GM23338 (cell line): ENCODE results near the gene SELENOV. TPM values are rescaled to one million over a fixed set of nuclear protein-coding genes. Genes with fewer than 3 reads are reported as not detected.

ENCODE experiments used
- ATAC-seq: fragments of 200-7000 bp; cut with Tn5 transposase; 3 replicates; pipeline ENCODE4 v1.9.1; 2020
- DNase-seq: peaks from one replicate; pipeline ENCODE4 v3.0.0-alpha.2; 2015; ENCODE audit warnings: low spot score
- H2AFZ ChIP-seq: fragments of 200-600 bp; sonication (generic); 2 replicates; pipeline ENCODE4 v1.8.0; 2016; ENCODE audit warnings: antibody characterized with exemption, mild to moderate bottlenecking, moderate library complexity
- H3F3A ChIP-seq: fragments of 200-600 bp; sonication (generic); replicated peaks from 2 replicates; pipeline ENCODE4 v1.8.0; 2017; ENCODE audit warnings: antibody characterized with exemption, mixed run types, low read depth
- H3K27ac ChIP-seq: fragments of 200-600 bp; sonication (generic); 2 replicates; pipeline ENCODE4 v1.6.1; 2016; ENCODE audit warnings: low read depth
- H3K27me3 ChIP-seq: fragments of 200-600 bp; sonication (generic); 2 replicates; pipeline ENCODE4 v1.8.0; 2016; ENCODE audit warnings: mild to moderate bottlenecking, mixed run types, moderate library complexity; ENCODE audit not compliant: insufficient read depth
- H3K36me3 ChIP-seq: fragments of 200-600 bp; sonication (generic); 2 replicates; pipeline ENCODE4 v1.8.0; 2016; ENCODE audit warnings: mild to moderate bottlenecking; ENCODE audit not compliant: insufficient read depth
- H3K4me1 ChIP-seq: fragments of 200-600 bp; sonication (generic); 2 replicates; pipeline ENCODE4 v1.8.0; 2016; ENCODE audit warnings: mild to moderate bottlenecking, moderate library complexity; ENCODE audit not compliant: insufficient read depth
- H3K4me2 ChIP-seq: fragments of 200-600 bp; sonication (generic); 2 replicates; pipeline ENCODE4 v1.7.1; 2017; ENCODE audit warnings: mixed run types
- H3K4me3 ChIP-seq: fragments of 200-600 bp; sonication (generic); 2 replicates; pipeline ENCODE4 v1.6.1; 2016; ENCODE audit warnings: mixed run types
- H3K79me2 ChIP-seq: fragments of 200-600 bp; sonication (generic); replicated peaks from 2 replicates; pipeline ENCODE4 v1.8.0; 2017; ENCODE audit warnings: mild to moderate bottlenecking; ENCODE audit not compliant: insufficient read depth
- H3K9me2 ChIP-seq: fragments of 200-600 bp; sonication (generic); 2 replicates; pipeline ENCODE4 v1.8.0; 2017; ENCODE audit not compliant: insufficient read depth
- H4K20me1 ChIP-seq: fragments of 200-600 bp; sonication (generic); replicated peaks from 2 replicates; pipeline ENCODE4 v1.8.0; 2017; ENCODE audit warnings: mild to moderate bottlenecking; ENCODE audit not compliant: insufficient read depth
- H3K27ac Mint-ChIP-seq: 2 replicates; pipeline ENCODE4 v1.8.0; 2020; ENCODE audit warnings: inconsistent platforms, mild to moderate bottlenecking, moderate library complexity, mixed read lengths
- H3K27me3 Mint-ChIP-seq: 3 replicates; pipeline ENCODE4 v1.8.0; 2022; ENCODE audit warnings: low read depth, mild to moderate bottlenecking, moderate library complexity, mixed read lengths, inconsistent platforms; ENCODE audit not compliant: insufficient read depth, poor library complexity
- H3K36me3 Mint-ChIP-seq: 3 replicates; pipeline ENCODE4 v1.8.0; 2021; ENCODE audit warnings: low read depth, mild to moderate bottlenecking, inconsistent platforms, moderate library complexity, mixed read lengths
- H3K4me1 Mint-ChIP-seq: 3 replicates; pipeline ENCODE4 v1.8.0; 2020; ENCODE audit warnings: mild to moderate bottlenecking, inconsistent platforms, mixed read lengths
- H3K4me3 Mint-ChIP-seq: 3 replicates; pipeline ENCODE4 v1.8.0; 2021; ENCODE audit warnings: moderate library complexity, mild to moderate bottlenecking, inconsistent platforms, mixed read lengths
- H3K9me3 Mint-ChIP-seq: 3 replicates; pipeline ENCODE4 v1.8.0; 2020; ENCODE audit warnings: moderate library complexity, mild to moderate bottlenecking, inconsistent platforms, mixed read lengths
- CREB1 ChIP-seq: fragments of 250-450 bp; sonication (Bioruptor Pico); IDR thresholded peaks from 2 replicates; pipeline ENCODE4 v1.5.0; 2020; ENCODE audit warnings: low read depth, mild to moderate bottlenecking, moderate library complexity
- EZH2 ChIP-seq: fragments of 200-600 bp; sonication (generic); IDR thresholded peaks from one replicate; pipeline ENCODE4 v1.8.0; 2017; ENCODE audit warnings: antibody characterized with exemption, mild to moderate bottlenecking, low read depth; ENCODE audit not compliant: unreplicated experiment
- EZH2phosphoT487 ChIP-seq: fragments of 200-600 bp; sonication (generic); IDR thresholded peaks from one replicate; pipeline ENCODE4 v1.8.1; 2018; ENCODE audit warnings: antibody characterized with exemption; ENCODE audit not compliant: unreplicated experiment
- JUNB ChIP-seq: IDR thresholded peaks from one replicate; pipeline ENCODE4 v1.6.1; 2016; ENCODE audit warnings: antibody characterized with exemption; ENCODE audit not compliant: unreplicated experiment
- NANOG ChIP-seq: IDR thresholded peaks from 2 replicates; pipeline ENCODE4 v1.6.1; 2016; ENCODE audit warnings: antibody characterized with exemption, borderline replicate concordance
- POLR2AphosphoS5 ChIP-seq: IDR thresholded peaks from 2 replicates; pipeline ENCODE4 v1.6.1; 2016; ENCODE audit warnings: antibody characterized with exemption, low read depth
- REST ChIP-seq: IDR thresholded peaks from one replicate; pipeline ENCODE4 v1.6.1; 2018; ENCODE audit warnings: antibody characterized with exemption; ENCODE audit not compliant: unreplicated experiment
- STAT1 ChIP-seq: IDR thresholded peaks from one replicate; pipeline ENCODE4 v1.6.1; 2016; ENCODE audit warnings: antibody characterized with exemption; ENCODE audit not compliant: unreplicated experiment
- ZNF331 ChIP-seq: fragments of 250-450 bp; sonication (Bioruptor Pico); IDR thresholded peaks from 2 replicates; pipeline ENCODE4 v1.5.0; 2020; ENCODE audit warnings: low read depth, mild to moderate bottlenecking, moderate library complexity
- polyA plus RNA-seq: library from polyadenylated mRNA; unstranded; fragments of >200 nt; fragmentation: Nextera tagmentation; extraction: Ambion mirVana; gene quantifications from 2 replicates; pipeline ENCODE4 v1.2.1, GENCODE V29; 2016
- total RNA-seq: library from RNA; depleted of rRNA; stranded (reverse); fragments of >200 nt; shearing (Covaris generic); gene quantifications from 2 replicates; pipeline ENCODE4 v1.2.3, GENCODE V29; 2014
- TF ChIP-seq, protein P1 (sequence below), 2 experiments: fragments of 200-600 bp in 1 of 2; sonication (generic) in 1 of 2; conservative IDR thresholded peaks; 2 replicates each; pipeline versions ENCODE4 v1.5.1 to v1.6.1; 2016 to 2017; ENCODE audit warnings: antibody characterized with exemption in 2 of 2, low read depth in 2 of 2, mild to moderate bottlenecking in 2 of 2, moderate library complexity in 1 of 2
- TF ChIP-seq, protein P2 (sequence below): IDR thresholded peaks from 2 replicates; pipeline ENCODE4 v1.6.1; 2016; ENCODE audit warnings: antibody characterized with exemption

Gene SELENOV
- total and polyA plus RNA-seq, 2 experiments from 2014 or later = 8.0 to 8.7 TPM

- TF ChIP-seq, protein P1, sequence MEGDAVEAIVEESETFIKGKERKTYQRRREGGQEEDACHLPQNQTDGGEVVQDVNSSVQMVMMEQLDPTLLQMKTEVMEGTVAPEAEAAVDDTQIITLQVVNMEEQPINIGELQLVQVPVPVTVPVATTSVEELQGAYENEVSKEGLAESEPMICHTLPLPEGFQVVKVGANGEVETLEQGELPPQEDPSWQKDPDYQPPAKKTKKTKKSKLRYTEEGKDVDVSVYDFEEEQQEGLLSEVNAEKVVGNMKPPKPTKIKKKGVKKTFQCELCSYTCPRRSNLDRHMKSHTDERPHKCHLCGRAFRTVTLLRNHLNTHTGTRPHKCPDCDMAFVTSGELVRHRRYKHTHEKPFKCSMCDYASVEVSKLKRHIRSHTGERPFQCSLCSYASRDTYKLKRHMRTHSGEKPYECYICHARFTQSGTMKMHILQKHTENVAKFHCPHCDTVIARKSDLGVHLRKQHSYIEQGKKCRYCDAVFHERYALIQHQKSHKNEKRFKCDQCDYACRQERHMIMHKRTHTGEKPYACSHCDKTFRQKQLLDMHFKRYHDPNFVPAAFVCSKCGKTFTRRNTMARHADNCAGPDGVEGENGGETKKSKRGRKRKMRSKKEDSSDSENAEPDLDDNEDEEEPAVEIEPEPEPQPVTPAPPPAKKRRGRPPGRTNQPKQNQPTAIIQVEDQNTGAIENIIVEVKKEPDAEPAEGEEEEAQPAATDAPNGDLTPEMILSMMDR (conservative IDR thresholded peaks at IDR 0.05; ENCODE audit: low read depth in 2 of 2) = no peak
- TF ChIP-seq CREB1 (CRISPR knock-in tag) (no peak), POLR2AphosphoS5 (no peak)
Observed at GRCh38 chr19:39520541-39521484, 5.9 kb downstream of the SELENOV start (continued).

DNA sequence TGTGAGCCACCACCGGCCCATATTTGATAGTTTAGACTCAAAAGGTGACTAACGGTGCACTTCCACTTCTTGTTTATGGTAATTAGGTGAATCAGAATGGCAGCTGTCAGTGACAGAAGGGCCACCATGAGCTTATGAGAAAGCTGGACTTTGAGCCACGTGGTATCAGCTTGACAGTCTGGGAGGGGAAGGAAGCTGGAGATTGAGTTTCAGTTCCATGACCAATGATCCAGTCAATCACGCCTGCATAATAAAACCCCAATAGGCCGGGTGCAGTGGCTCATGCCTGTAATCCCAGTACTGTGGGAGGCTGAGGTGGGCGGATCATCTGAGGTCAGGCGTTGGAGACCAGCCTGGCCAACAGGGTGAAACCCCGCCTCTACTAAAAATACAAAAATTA lies 9.6 kb downstream of the SELENOV start:
- H3K4me3 Mint-ChIP-seq = no peak overlapping the region
- H3K4me1 ChIP-seq = no peaks in the 10 kb centered on the region
- H3K9me2 ChIP-seq = no peaks in the 10 kb centered on the region
- H3K79me2 ChIP-seq = no peaks in the 10 kb centered on the region
- H3K27ac ChIP-seq = no peak overlapping the region
- no peaks in the 10 kb centered on the region; the same call in 2 of the 3 replicates for H3K9me3 Mint-ChIP-seq
- no peaks in the 10 kb centered on the region for H3K4me1 Mint-ChIP-seq
- H3K4me3 ChIP-seq = no peak overlapping the region
- ATAC-seq (no peak), DNase-seq (no peak)
- H3K36me3 Mint-ChIP-seq = peaks cover 23% of the 10 kb centered on the region
- H3K4me2 ChIP-seq = no peak overlapping the region
- 0 out of 2 replicates have a peak, but pooled peaks cover 3% of the 10 kb centered on the region for H3F3A ChIP-seq
- no peak overlapping the region for H3K27ac Mint-ChIP-seq
- H4K20me1 ChIP-seq = peaks cover 10% of the 10 kb centered on the region; the same call in 1 of the 2 replicates
- no peaks in the 10 kb centered on the region for H3K27me3 ChIP-seq
- H3K36me3 ChIP-seq = no peaks in the 10 kb centered on the region; the same call in 1 of the 2 replicates
- H2AFZ ChIP-seq = no peak overlapping the region
- H3K27me3 Mint-ChIP-seq = peaks cover 4% of the 10 kb centered on the region
- TF ChIP-seq, protein P2, sequence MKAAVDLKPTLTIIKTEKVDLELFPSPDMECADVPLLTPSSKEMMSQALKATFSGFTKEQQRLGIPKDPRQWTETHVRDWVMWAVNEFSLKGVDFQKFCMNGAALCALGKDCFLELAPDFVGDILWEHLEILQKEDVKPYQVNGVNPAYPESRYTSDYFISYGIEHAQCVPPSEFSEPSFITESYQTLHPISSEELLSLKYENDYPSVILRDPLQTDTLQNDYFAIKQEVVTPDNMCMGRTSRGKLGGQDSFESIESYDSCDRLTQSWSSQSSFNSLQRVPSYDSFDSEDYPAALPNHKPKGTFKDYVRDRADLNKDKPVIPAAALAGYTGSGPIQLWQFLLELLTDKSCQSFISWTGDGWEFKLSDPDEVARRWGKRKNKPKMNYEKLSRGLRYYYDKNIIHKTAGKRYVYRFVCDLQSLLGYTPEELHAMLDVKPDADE = no peak
- TF ChIP-seq EZH2phosphoT487 (no peak), REST (no peak), STAT1 (no peak), NANOG (no peak), POLR2AphosphoS5 (no peak), EZH2 (no peak), CREB1 (CRISPR knock-in tag) (no peak), ZNF331 (CRISPR knock-in tag) (no peak), JUNB (no peak)
- TF ChIP-seq, protein P1 (conservative IDR thresholded peaks at IDR 0.05; ENCODE audit: low read depth in 2 of 2) = no peak
